Subcutaneous adipose tissue (tissue), 4 donors: ENCODE data around the gene CRB1. TPM values are rescaled to one million over a fixed set of nuclear protein-coding genes. Genes with fewer than 3 reads are reported as not detected.

Source experiments
- total RNA-seq, 4 donors: library from RNA; depleted of rRNA; stranded (reverse); fragments of >200 nt; gene quantifications; one replicate each; pipeline ENCODE4 v1.1.0, GENCODE V29; 2016
- TF ChIP-seq, protein P1 (sequence below): fragments of 450-650 bp; IDR thresholded peaks from one replicate; pipeline ENCODE4 v1.5.1; 2016; ENCODE audit warnings: low read depth, mild to moderate bottlenecking, control low read depth, antibody characterized with exemption, moderate library complexity

The CRB1 gene
- total RNA-seq, 4 donors from 2014 or later, result 0.34 to 0.94 (median 0.66) TPM; not detected in 1

DNA sequence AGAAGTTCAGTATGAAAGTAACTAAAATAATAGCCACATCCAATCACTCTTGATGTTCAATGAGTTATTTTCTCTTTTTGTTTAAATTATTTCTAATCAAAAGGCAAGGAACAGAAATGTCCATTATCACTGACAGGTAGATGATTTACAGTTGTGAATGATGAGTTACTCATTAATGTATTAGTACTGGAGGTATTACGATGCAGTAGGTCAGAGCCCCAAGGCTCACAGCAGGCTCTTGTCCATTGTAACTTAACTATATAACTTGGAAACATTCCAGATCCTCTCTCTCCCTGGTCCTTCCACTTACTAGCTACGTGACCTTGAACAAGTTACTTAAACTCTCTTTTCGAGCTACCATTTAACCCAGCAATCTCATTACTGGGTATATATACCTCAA lies 39.5 kb downstream of the CRB1 start:
- TF ChIP-seq, protein P1, sequence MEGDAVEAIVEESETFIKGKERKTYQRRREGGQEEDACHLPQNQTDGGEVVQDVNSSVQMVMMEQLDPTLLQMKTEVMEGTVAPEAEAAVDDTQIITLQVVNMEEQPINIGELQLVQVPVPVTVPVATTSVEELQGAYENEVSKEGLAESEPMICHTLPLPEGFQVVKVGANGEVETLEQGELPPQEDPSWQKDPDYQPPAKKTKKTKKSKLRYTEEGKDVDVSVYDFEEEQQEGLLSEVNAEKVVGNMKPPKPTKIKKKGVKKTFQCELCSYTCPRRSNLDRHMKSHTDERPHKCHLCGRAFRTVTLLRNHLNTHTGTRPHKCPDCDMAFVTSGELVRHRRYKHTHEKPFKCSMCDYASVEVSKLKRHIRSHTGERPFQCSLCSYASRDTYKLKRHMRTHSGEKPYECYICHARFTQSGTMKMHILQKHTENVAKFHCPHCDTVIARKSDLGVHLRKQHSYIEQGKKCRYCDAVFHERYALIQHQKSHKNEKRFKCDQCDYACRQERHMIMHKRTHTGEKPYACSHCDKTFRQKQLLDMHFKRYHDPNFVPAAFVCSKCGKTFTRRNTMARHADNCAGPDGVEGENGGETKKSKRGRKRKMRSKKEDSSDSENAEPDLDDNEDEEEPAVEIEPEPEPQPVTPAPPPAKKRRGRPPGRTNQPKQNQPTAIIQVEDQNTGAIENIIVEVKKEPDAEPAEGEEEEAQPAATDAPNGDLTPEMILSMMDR, result no peak

DNA sequence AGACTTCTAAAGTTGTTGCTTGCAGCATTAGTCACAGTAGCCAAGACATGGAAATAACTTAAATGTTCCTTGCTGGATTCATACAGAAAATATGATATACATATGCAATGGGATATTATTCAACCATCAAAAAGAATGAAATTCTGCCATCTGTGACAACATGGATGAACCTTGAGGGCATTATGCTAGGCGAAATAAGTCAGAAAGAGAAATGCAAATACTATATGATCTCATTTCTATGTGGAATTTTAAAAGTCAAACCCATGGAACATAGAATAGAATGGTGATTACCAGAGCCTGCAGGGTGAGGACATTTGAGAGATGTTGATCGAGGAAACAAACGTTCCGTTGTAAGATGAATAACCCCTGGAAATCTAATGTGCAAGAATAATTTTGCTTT lies 43.0 kb downstream of the CRB1 start:
- TF ChIP-seq, protein P1, result no peak

DNA sequence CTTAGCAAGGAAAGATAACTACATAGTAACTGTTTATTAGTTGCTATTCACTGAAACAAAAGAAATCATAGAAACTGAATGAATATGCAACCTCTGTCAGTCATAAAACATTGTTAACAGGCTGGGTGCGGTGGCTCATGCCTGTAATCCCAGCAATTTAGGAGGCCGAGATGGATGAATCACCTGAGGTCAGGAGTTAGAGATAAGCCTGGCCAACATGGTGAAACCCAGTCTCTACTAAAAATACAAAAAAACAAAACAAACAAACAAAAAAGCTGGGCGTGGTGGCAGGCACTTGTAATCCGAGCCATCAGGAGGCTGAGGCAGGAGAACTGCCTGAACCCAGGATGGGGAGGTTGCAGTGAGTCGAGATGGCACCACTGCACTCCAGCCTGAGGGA lies 44.1 kb downstream of the CRB1 start:
- TF ChIP-seq, protein P1, result no peak

DNA sequence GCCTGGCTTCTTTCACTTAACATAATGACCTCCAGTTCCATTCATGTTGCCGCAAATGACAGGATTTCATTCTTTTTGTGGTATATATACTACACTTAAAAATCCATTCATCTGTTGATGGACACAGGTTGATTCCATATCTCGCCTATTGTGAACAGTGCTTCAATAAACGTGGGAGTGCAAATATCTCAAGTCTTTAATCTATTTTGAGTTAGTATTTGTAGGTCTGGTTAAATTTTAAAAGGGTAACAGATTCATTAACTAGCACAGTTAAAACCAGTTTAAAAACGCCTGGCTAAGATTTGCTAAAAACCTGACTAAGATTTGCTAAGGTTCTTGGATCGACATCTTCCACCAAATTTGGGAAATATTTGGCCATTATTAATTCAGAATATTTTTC lies 45.7 kb downstream of the CRB1 start:
- TF ChIP-seq, protein P1, result no peak

DNA sequence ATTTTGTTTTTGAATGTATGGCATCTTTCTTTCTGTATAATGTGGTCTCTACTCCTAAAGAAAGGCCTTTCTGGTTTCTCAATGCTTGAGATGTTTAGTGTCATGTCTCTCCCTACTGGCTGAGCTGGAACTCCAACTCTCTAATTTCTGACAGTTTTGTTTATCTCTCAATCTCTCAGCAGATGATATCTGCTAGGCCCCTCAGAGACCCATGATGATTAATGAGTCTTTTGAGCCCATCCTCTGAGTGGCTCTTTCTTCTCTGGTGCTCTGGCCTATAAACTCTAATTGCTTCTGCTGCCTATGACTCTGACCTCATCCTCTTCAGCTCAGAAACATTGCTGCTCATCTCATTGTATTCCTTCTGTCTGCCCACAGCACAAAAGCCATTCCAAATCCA lies 46.6 kb downstream of the CRB1 start:
- TF ChIP-seq, protein P1, result no peak

DNA sequence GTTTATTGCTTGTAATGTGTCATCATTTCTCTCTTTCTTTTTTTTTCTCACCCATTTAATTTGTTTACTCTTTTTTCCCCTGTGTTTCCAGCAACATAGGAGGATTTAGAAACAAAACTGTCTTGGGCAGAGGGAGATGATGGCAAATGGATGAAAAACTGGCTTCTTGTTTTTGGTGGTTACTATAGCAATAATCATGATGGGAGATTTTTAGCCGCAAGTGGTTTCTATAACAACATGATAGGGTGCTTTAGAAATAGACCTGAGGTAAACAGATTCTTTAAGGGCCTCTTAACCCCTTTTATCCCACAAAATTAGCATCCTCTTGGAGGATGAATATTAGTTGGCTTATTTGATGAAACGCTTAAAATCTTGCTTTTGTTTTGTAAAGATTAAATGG lies 51.6 kb downstream of the CRB1 start:
- TF ChIP-seq, protein P1, result no peak

DNA sequence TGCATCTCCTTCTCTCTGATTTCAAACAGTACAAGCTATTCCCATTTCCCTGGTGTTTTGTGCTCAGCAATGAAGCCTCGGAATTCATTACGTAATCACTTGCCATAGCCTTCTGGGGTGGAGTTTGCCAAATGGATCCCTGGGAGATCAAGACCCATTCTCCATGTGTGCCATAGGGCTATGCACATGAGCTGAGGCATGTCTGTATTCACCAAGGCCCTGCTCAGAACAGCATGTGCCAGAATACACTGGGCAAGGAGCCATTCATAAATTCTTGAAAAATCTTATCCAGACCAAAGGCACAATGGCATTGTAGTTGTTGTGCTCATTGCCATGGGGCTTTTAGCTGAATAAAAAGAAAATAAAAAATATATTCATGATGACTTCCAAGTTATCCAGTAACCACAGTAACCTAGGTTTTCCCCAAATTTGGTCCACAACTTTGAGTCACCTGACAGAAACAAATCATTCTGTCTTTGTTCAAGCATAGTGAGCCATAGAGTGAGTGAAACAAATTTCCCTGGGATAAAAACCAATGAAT lies 53.0 kb downstream of the CRB1 start:
- TF ChIP-seq, protein P1, result no peak

DNA sequence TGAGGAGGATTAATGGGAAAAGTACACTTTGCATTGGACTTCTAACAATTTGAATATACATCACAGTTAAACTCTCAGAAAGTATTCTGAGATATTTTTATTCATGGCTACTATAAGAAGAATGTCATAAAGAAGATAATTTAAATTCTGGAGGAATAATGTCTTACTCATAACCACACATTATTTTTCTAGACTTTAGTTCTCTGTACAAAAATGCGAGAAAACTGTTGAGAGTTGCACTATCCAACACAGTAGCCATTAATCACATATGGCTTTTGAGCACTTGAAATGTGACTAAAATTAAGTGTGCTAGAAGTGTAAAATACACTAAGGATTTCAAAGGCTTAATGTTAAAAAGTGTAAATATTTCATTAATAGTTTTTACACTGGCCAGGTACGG lies 53.8 kb downstream of the CRB1 start:
- TF ChIP-seq, protein P1, result no peak
